GM21360 (cell line): ENCODE data around the gene NECAB3.

Source experiments
- ATAC-seq: cut with Tn5 transposase; IDR thresholded peaks from one replicate; pipeline ENCODE4 v1.9.1; 2021; ENCODE audit warnings: mild to moderate bottlenecking, moderate library complexity; ENCODE audit not compliant: unreplicated experiment

The NECAB3 gene

GRCh38 chr20:33666293-33667244 lies 7.7 kb downstream of the NECAB3 start, which contains the start of gene ACTL10:
Gene ACTL10, plus strand, starts transcription at chr20:33666943. Its CDS starts 555 bp downstream, at chr20:33667498.
- ATAC-seq, result peak; percentile 57

GRCh38 chr20:33664762-33665144 lies 9.5 kb downstream of the NECAB3 start:
- no peak for ATAC-seq

- no peak for ATAC-seq
Observed at GRCh38 chr20:33664085-33664761, 10.0 kb downstream of the NECAB3 start.

- ATAC-seq, result peak; percentile 44
Observed at GRCh38 chr20:33663161-33664084, 10.8 kb downstream of the NECAB3 start.

- ATAC-seq, result no peak
Observed at GRCh38 chr20:33662172-33662571, 12.1 kb downstream of the NECAB3 start, which contains the start of gene C20orf144. Gene C20orf144, plus strand, starts transcription at chr20:33662327. Its CDS starts 19 bp downstream, at chr20:33662346.

GRCh38 chr20:33660685-33661058 lies 13.6 kb downstream of the NECAB3 start:
- no peak for ATAC-seq

GRCh38 chr20:33660035-33660684 lies 14.1 kb downstream of the NECAB3 start:
- no peak for ATAC-seq

- ATAC-seq, result no peak
Observed at GRCh38 chr20:33659341-33660034, 14.7 kb downstream of the NECAB3 start.

- ATAC-seq, result no peak
Observed at GRCh38 chr20:33658929-33659328, 15.3 kb downstream of the NECAB3 start.

GRCh38 chr20:33658510-33658909 lies 15.7 kb downstream of the NECAB3 start:
- ATAC-seq, result no peak

GRCh38 chr20:33657704-33658095 lies 16.5 kb downstream of the NECAB3 start:
- no peak for ATAC-seq

GRCh38 chr20:33656783-33657703 lies 17.2 kb downstream of the NECAB3 start:
- ATAC-seq, result no peak

GRCh38 chr20:33656010-33656782 lies 18.0 kb downstream of the NECAB3 start:
- no peak for ATAC-seq

- ATAC-seq, result no peak
Observed at GRCh38 chr20:33655164-33655563, 19.1 kb downstream of the NECAB3 start.

- ATAC-seq, result no peak
Observed at GRCh38 chr20:33654680-33655161, 19.5 kb downstream of the NECAB3 start.

- no peak for ATAC-seq
Observed at GRCh38 chr20:33653900-33654596, 20.2 kb downstream of the NECAB3 start.
